IPS DF 6.9 (cell line): ENCODE data around the gene CCRL2.

Experiments
- DNase-seq: peaks from one replicate; pipeline ENCODE4 v3.0.0-alpha.2; 2013; ENCODE audit warnings: low read depth, low spot score
- H3K27ac ChIP-seq: one replicate; pipeline ENCODE4 v1.5.1; 2013; ENCODE audit warnings: low read length, control low read depth
- H3K27me3 ChIP-seq: 2 replicates; pipeline ENCODE4 v1.6.1; 2013; ENCODE audit warnings: mild to moderate bottlenecking, low read length; ENCODE audit not compliant: control insufficient read depth, insufficient read depth
- H3K36me3 ChIP-seq: 2 replicates; pipeline ENCODE4 v1.6.1; 2013; ENCODE audit warnings: low read length; ENCODE audit not compliant: control insufficient read depth, insufficient read depth
- H3K4me1 ChIP-seq: 2 replicates; pipeline ENCODE4 v1.6.1; 2013; ENCODE audit warnings: low read length; ENCODE audit not compliant: control insufficient read depth, insufficient read depth
- H3K4me3 ChIP-seq: 2 replicates; pipeline ENCODE4 v1.5.1; 2013; ENCODE audit warnings: mild to moderate bottlenecking, low read length
- H3K9me3 ChIP-seq: 2 replicates; pipeline ENCODE4 v1.6.1; 2013; ENCODE audit warnings: low read length, inconsistent platforms; ENCODE audit not compliant: control insufficient read depth, insufficient read depth
- WGBS: extraction: QIAGEN DNeasy Blood & Tissue Kit; methylation state at CpG from one replicate; pipeline ENCODE4 v1.1.7; 2013; ENCODE audit warnings: mixed read lengths, missing lambda C conversion rate; ENCODE audit not compliant: insufficient read length, insufficient coverage; 5-methylcytosine and 5-hydroxymethylcytosine counted together

CCRL2 gene

GRCh38 chr3:46406788-46407611 lies at the start of gene CCRL2, which contains the start of gene CCR5AS:
TSS of gene CCRL2 (plus strand) at chr3:46407259. CDS start at chr3:46408080, 821 bp downstream.
TSS of gene CCR5AS (minus strand) at chr3:46407066.
- WGBS = no CpG with 5 or more reads among the region's 20 CpGs
- DNase-seq = no peak
- Histone ChIP-seq H3K27me3 (no peaks in the 10 kb centered on the region), H3K4me1 (no peaks in the 10 kb centered on the region), H3K9me3 (no peaks in the 10 kb centered on the region), H3K27ac (no peak within 1 kb of the TSS), H3K36me3 (no peaks in the 10 kb centered on the region), H3K4me3 (no peak within 1 kb of the TSS)

- H3K36me3 ChIP-seq = no peaks in the 10 kb centered on the region
- H3K9me3 ChIP-seq = no peaks in the 10 kb centered on the region
- no peaks in the 10 kb centered on the region for H3K4me1 ChIP-seq
- WGBS = no CpG with 5 or more reads among the region's 6 CpGs
- no peak overlapping the region for H3K27ac ChIP-seq
- no peak overlapping the region for H3K4me3 ChIP-seq
- no peaks in the 10 kb centered on the region for H3K27me3 ChIP-seq
- no peak for DNase-seq
Measured at GRCh38 chr3:46358466-46358865, 48.6 kb upstream of the CCRL2 start.

- no CpG with 5 or more reads among the region's 11 CpGs for WGBS
- Histone ChIP-seq H3K4me1 (no peaks in the 10 kb centered on the region), H3K36me3 (no peaks in the 10 kb centered on the region), H3K4me3 (no peak overlapping the region), H3K27ac (no peak overlapping the region), H3K27me3 (no peaks in the 10 kb centered on the region), H3K9me3 (no peaks in the 10 kb centered on the region)
- DNase-seq = no peak
Measured at GRCh38 chr3:46359733-46360493, 47.1 kb upstream of the CCRL2 start.

GRCh38 chr3:46360907-46361306 lies 46.2 kb upstream of the CCRL2 start:
- H3K4me1 ChIP-seq = no peaks in the 10 kb centered on the region
- WGBS = no CpG with 5 or more reads among the region's 6 CpGs
- DNase-seq = no peak

GRCh38 chr3:46361408-46362283 lies 45.4 kb upstream of the CCRL2 start:
- Histone ChIP-seq H3K36me3 (no peaks in the 10 kb centered on the region), H3K4me1 (no peaks in the 10 kb centered on the region), H3K27me3 (no peaks in the 10 kb centered on the region), H3K27ac (no peak overlapping the region), H3K9me3 (no peaks in the 10 kb centered on the region), H3K4me3 (no peak overlapping the region)
- no peak for DNase-seq
- no CpG with 5 or more reads among the region's 8 CpGs for WGBS

More at GRCh38 chr3:46360907-46361306, 46.2 kb upstream of the CCRL2 start:
- no peak overlapping the region for H3K27ac ChIP-seq
- no peaks in the 10 kb centered on the region for H3K27me3 ChIP-seq
- H3K4me3 ChIP-seq = no peak overlapping the region
- no peaks in the 10 kb centered on the region for H3K9me3 ChIP-seq
- H3K36me3 ChIP-seq = no peaks in the 10 kb centered on the region

- no CpG with 5 or more reads among the region's 4 CpGs for WGBS
- Histone ChIP-seq H3K4me1 (no peaks in the 10 kb centered on the region), H3K9me3 (no peaks in the 10 kb centered on the region), H3K27ac (no peak overlapping the region), H3K36me3 (no peaks in the 10 kb centered on the region), H3K27me3 (no peaks in the 10 kb centered on the region), H3K4me3 (no peak overlapping the region)
- no peak for DNase-seq
Measured at GRCh38 chr3:46365041-46365440, 42.0 kb upstream of the CCRL2 start.

GRCh38 chr3:46365737-46366524 lies 41.1 kb upstream of the CCRL2 start:
- WGBS = no CpG with 5 or more reads among the region's 5 CpGs
- H3K4me3 ChIP-seq = no peak overlapping the region
- H3K27me3 ChIP-seq = no peaks in the 10 kb centered on the region
- no peaks in the 10 kb centered on the region for H3K4me1 ChIP-seq
- DNase-seq = no peak
- H3K27ac ChIP-seq = no peak overlapping the region
- no peaks in the 10 kb centered on the region for H3K36me3 ChIP-seq
- H3K9me3 ChIP-seq = no peaks in the 10 kb centered on the region

GRCh38 chr3:46367811-46368210 lies 39.2 kb upstream of the CCRL2 start:
- H3K27me3 ChIP-seq = no peaks in the 10 kb centered on the region
- no peak overlapping the region for H3K4me3 ChIP-seq
- H3K4me1 ChIP-seq = no peaks in the 10 kb centered on the region
- no peak for DNase-seq
- no peaks in the 10 kb centered on the region for H3K9me3 ChIP-seq
- WGBS = no CpG with 5 or more reads among the region's 5 CpGs
- no peak overlapping the region for H3K27ac ChIP-seq
- H3K36me3 ChIP-seq = no peaks in the 10 kb centered on the region

- Histone ChIP-seq H3K36me3 (no peaks in the 10 kb centered on the region), H3K27ac (no peak overlapping the region), H3K4me3 (no peak overlapping the region), H3K9me3 (no peaks in the 10 kb centered on the region), H3K4me1 (no peaks in the 10 kb centered on the region), H3K27me3 (no peaks in the 10 kb centered on the region)
- WGBS = no CpG with 5 or more reads among the region's 7 CpGs
- peak; percentile 45 for DNase-seq
Measured at GRCh38 chr3:46368569-46368968, 38.5 kb upstream of the CCRL2 start.
